ENCODE results near the gene KCNE3.

- TF ChIP-seq CTCF (IDR thresholded peaks at IDR 0.05; ENCODE audit: low read depth, low read length) (no peak), EZH2phosphoT487 (IDR thresholded peaks at IDR 0.05; ENCODE audit: low read depth) (no peak)
Observed at GRCh38 chr11:74476536-74476935, 9.2 kb upstream of the KCNE3 start.
